HepG2 (cell line): Measurements from ENCODE around the gene TOP3B.

Experiments used
- ATAD3A ChIP-seq: sonication (generic); formaldehyde crosslinking; IDR thresholded peaks from 2 replicates; pipeline ENCODE4 v1.4.0; 2020; ENCODE audit warnings: missing genetic modification reagents
- GABPA ChIP-seq, 2 experiments: IDR thresholded peaks; 2 replicates each; pipeline ENCODE4 v1.6.1; 2011 to 2016; ENCODE audit warnings: low read depth in 2 of 2, low read length in 1 of 2, missing biosample characterization in 1 of 2, missing genetic modification characterization in 1 of 2
- JUND ChIP-seq: sonication (generic); formaldehyde crosslinking; IDR thresholded peaks from 2 replicates; pipeline ENCODE4 v1.8.0; 2022; ENCODE audit warnings: mild to moderate bottlenecking, missing genetic modification reagents
- POLR2A ChIP-seq, 2 experiments: IDR thresholded peaks; 2 replicates each; pipeline ENCODE4 v1.6.1; 2011; ENCODE audit warnings: low read depth in 2 of 2, low read length in 2 of 2, mild to moderate bottlenecking in 1 of 2, moderate library complexity in 1 of 2; ENCODE audit not compliant: insufficient read depth in 1 of 2
- POLR2AphosphoS5 ChIP-seq: IDR thresholded peaks from 2 replicates; pipeline ENCODE4 v1.6.1; 2012; ENCODE audit warnings: low read depth, low read length
- ZNF7 ChIP-seq: IDR thresholded peaks from 2 replicates; pipeline ENCODE4 v1.6.1; 2016; ENCODE audit warnings: missing biosample characterization, missing genetic modification reagents
- ZNF772 ChIP-seq: sonication (generic); formaldehyde crosslinking; IDR thresholded peaks from 2 replicates; pipeline ENCODE4 v1.5.0; 2020; ENCODE audit warnings: mild to moderate bottlenecking, missing genetic modification reagents
- TF ChIP-seq, protein P1 (sequence below): sonication (generic); formaldehyde crosslinking; IDR thresholded peaks from 2 replicates; pipeline ENCODE4 v1.5.0; 2020; ENCODE audit warnings: missing genetic modification reagents, mild to moderate bottlenecking, borderline replicate concordance

DNA sequence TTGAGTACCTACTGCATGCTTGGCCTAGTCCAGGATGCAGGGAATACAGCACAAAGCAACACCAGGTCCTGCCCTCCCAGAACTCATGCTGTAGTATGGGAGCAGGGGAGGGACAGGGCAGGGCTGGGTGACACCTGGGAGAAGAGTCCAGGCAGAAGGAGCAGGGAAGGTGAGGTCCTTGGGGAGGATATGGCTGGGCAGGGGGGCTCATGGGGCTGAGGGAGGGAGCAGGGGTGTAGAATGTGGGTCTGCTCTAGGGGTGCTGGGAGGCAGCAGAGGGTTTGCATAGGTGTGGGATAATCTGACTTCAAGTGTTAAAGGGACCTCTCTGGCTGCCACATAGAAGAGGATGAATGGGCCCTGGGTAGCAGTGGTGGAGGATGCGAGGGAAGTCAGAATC lies 4.8 kb downstream of the TOP3B start:
- TF ChIP-seq POLR2AphosphoS5 (no peak), ZNF772 (CRISPR knock-in tag) (no peak), GABPA (IDR thresholded peaks at IDR 0.05; ENCODE audit: low read depth, low read length) (no peak), GABPA (CRISPR knock-in tag; IDR thresholded peaks at IDR 0.05; ENCODE audit: low read depth) (no peak), ZNF7 (CRISPR knock-in tag) (no peak), ATAD3A (no peak), POLR2A (IDR thresholded peaks at IDR 0.05; ENCODE audit: insufficient read depth in 1 of 2, low read depth in 2 of 2, low read length in 2 of 2) (no peak; a peak in 1 of 4 replicates), JUND (no peak)
- TF ChIP-seq, protein P1, sequence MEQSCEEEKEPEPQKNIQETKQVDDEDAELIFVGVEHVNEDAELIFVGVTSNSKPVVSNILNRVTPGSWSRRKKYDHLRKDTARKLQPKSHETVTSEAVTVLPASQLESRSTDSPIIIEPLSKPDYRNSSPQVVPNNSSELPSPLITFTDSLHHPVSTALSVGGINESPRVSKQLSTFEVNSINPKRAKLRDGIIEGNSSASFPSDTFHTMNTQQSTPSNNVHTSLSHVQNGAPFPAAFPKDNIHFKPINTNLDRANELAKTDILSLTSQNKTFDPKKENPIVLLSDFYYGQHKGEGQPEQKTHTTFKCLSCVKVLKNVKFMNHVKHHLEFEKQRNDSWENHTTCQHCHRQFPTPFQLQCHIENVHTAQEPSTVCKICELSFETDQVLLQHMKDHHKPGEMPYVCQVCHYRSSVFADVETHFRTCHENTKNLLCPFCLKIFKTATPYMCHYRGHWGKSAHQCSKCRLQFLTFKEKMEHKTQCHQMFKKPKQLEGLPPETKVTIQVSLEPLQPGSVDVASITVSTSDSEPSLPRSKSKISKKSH: no peak
